ENCODE measurements around the gene TMEM41A.
"Not testable (repeated sequence)": the region's sequence is repeated elsewhere in the genome, so short reads cannot be mapped to it uniquely, and the experiment has no call there.

The TMEM41A gene

DNA sequence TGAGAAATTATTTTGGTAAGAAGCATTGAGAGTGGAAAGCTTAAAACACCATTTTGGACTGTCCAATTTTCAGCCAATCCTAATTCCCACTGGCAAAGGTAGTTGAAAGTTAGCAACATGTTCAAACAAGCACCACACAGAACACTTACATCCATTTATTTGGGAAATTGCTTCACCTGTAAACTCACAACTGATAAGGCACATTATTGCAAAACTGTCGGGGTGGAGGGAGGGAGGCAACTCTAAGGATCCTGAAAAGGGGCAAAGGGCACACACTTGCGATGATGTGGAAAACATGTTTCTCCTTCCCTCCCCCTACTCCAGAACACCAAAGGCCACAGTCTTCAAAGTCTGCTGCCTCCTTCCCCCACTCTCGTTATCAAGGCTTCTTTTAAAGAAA is 9.4 kb downstream of the TMEM41A start:
- DNase-seq (ENCODE audit: low read depth in 3 of 3, low spot score in 1 of 3) = no peak

DNA sequence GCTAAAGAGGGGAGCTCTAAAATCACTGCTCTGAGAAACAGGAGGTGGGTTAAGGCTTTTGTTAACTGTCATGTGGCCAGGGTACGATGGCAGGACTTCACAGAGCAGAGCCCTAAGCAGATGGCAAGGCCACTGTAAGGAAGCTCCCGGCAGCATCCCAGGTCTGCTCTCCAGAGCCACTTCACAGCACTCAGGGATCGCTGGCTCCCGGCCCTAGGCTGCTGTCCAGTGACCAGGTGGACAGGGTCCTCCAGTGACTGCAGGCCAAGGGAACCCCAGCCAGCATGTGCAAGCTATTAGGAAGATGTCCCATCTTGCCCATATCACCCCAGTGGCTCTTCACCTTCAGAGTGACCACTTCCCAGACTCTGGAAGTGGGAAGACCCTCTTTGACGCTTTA is 10.4 kb downstream of the TMEM41A start:
- no peak for DNase-seq (ENCODE audit: low read depth in 3 of 3, low spot score in 1 of 3)

DNA sequence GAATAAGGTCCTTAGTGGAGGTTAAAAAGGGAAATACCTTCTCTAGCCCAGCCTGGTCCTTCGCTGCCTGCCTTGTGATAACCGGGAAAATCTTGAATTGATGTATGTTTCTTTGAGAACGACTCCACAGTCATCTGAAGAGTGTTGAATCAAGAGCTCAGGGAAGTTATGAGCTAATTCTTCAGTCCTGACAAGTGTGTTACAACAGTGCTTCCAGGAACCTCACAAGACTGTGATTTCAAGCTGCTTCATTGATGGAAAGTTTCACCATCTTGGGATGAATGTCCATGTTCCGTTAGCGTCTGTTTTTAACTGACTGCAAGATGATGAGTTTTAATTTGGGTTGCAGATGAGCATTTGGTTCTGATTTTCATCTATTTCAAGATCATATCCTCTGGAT is 12.4 kb downstream of the TMEM41A start:
- DNase-seq (ENCODE audit: low read depth in 3 of 3, low spot score in 1 of 3) = no peak

DNA sequence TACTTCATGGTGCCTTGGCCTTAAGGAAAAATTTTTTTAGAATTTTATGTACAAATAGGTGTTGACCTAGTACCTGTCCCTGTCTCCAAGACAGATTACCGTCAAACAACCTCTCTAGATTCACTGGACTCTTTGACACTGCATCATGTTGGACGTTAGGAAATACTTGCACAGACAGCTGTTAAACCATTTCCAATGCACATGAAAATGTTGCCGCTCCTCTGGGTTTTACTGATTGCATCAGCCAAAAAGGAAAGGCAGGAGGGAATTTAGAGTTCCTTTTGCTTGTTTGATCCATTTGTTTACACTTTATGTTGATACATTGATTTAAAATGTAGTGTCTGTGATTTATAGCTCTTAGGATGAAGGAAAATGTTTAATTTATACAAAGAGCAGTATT is 14.5 kb downstream of the TMEM41A start:
- no peak for DNase-seq (ENCODE audit: low read depth in 3 of 3, low spot score in 1 of 3)

DNA sequence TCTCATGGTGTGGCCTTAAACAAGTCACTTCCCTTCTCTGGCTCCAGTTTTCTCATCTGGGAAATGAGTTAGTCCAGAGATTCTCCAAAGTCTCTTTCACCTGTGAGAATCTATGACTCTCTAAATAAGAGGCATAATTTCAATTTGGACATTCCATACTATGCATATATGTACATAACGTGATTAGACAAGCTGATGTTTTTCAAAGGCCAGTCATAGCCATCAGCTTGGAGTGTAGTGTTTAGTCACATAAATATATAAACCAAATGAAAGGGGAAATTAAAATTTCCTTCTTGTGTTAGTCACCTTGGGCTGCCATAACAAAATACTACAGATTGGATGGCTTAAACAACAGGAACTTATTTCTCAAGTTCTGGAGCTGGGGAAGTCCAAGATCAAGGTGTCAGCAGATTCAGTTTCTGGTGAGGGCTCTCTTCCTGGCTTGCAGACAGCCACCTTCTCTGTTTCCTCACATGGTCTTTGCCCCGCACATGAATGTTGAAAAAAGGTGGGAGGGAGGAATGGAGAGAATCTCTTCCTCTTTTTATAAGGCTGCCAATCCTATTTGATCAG is 19.4 kb downstream of the TMEM41A start:
- DNase-seq (ENCODE audit: low read depth in 3 of 3, low spot score in 1 of 3) = no peak

DNA sequence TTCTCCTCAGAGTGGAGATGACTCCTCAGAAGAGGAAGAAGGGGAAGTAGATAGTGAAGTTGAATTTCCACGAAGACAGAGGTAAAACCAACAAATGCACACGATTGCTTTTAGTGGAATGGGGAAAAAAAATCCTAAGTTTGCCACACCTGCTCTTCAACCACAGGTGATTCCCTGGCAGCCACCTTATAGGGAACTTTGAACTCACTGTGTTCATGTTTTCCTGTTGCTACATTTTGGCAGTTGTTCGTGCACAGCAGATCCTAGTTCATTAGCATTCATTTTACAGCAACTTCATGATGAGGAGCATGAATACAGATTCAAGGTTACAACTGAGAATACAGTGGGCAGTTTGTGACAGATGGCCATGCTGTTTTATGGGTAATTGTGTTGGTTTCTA is 21.5 kb downstream of the TMEM41A start:
- DNase-seq (ENCODE audit: low read depth in 3 of 3, low spot score in 1 of 3) = no peak

DNA sequence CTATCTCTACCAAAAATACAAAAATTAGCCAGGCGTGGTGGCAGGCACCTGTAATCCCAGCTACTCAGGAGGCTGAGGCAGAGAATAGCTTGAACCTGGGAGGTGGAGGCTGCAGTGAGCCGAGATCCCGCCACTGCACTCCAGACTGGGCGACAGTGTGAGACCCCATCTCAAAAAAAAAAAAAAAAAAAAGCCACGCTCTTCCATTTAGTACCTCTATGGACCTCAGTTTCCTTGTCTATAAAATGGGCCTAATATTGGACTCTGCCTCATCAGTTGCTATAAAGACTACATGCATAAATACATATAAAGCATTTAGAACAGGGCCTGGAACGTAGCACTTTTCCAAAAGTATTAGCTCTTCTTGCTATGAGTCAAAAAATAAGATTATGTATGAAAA is 23.9 kb downstream of the TMEM41A start:
- DNase-seq (ENCODE audit: low read depth in 3 of 3, low spot score in 1 of 3) = not testable (repeated sequence)

DNA sequence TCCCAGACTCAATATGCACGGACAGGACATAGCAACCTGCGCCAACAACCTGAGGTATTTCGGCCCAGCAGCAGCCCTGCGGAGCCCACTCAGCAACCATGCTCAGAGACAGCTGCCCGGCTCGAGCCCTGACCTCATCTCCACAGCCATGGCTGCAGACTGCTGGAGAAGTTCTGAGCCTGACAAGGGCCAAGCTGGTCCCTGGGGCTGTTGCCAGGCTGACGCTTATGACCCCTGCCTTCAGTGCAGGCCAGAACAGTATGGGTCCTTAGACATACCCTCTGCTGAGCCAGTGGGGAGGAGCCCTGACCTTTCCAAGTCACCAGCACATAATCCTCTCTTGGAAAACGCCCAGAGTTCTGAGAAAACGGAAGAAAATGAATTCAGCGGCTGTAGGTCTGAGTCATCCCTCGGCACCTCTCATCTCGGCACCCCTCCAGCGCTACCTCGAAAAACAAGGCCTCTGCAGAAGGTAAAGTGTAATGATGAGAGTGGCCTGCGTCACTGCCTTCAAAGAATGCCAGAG is 25.5 kb downstream of the TMEM41A start:
- no peak for DNase-seq (ENCODE audit: low read depth in 3 of 3, low spot score in 1 of 3)

DNA sequence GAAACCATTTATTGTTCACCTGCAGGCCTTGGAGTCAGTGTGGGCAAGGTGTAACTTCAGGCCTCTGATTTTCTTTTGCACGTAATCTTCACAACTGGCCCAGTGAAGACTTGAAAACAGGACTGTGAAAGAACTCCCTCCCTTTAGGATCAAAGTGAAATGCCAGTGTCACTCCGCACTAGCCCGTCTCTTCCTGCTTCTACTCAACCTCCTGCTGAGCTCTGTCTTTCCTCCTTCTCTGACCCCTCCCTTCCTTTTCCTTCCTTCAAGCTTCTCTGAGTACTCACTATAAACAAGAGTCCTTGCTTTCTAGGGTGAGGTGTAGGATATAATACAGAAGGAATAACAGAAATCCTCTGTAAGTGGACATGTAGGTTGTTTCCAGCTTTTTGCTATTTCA is 28.5 kb downstream of the TMEM41A start:
- DNase-seq (ENCODE audit: low read depth in 3 of 3, low spot score in 1 of 3) = no peak

DNA sequence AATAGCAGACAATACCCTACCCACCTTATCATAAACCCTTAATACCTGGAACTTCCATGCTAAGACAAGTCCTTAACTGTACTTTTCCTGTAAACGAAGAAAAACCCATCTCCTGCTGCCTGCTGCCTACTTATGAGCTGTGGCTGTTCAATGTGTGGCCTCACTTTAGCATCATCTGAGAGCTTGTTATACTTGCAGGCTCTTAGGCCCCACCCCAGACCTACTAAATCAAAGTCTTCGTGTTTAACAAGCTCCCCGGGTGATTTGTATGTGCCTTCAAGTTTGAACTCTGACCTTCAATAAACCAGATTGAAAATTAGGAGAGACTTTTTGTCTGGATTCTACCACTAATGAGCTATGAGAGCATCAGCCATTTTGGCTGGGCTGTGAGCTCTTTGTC is 29.3 kb downstream of the TMEM41A start:
- no peak for DNase-seq (ENCODE audit: low read depth in 3 of 3, low spot score in 1 of 3)

DNA sequence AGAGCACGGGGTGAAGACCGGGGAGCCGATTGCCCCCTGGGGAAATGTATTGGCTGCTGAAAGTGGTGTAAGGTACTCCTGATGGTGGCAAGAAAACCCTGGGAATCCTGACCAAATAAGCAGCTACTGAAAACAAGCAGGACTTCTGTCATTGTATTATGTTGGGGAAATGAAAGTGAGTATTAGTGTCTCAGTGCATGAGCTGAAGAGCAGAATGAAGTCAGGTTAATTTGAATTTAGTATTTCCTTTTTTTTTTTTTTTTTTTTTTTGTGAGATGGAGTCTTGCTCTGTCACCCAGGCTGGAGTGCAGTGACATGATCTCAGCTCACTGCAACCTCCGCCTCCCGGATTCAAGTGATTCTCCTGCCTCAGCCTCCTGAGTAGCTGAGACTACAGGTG is 32.7 kb downstream of the TMEM41A start:
- not testable (repeated sequence) for DNase-seq (ENCODE audit: low read depth in 3 of 3, low spot score in 1 of 3)

DNA sequence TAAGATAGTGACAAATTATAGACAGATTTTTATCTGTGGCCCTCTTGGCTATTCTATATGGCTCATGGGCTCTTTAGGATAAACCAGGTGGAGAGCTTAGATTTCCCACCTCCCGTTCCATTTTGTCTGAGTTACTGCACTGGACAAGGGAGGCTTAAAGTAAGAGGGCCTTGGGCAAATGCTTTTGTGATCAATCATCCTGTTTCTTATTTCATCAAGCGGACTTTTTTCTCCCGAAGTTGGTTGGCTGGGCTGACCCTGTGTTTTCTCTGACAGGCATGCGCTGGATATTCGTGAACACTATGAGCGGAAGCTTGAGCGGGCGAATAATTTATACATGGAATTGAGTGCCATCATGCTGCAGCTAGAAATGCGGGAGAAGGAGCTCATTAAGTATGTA is 33.4 kb downstream of the TMEM41A start:
- DNase-seq (ENCODE audit: low read depth in 3 of 3, low spot score in 1 of 3) = no peak

DNA sequence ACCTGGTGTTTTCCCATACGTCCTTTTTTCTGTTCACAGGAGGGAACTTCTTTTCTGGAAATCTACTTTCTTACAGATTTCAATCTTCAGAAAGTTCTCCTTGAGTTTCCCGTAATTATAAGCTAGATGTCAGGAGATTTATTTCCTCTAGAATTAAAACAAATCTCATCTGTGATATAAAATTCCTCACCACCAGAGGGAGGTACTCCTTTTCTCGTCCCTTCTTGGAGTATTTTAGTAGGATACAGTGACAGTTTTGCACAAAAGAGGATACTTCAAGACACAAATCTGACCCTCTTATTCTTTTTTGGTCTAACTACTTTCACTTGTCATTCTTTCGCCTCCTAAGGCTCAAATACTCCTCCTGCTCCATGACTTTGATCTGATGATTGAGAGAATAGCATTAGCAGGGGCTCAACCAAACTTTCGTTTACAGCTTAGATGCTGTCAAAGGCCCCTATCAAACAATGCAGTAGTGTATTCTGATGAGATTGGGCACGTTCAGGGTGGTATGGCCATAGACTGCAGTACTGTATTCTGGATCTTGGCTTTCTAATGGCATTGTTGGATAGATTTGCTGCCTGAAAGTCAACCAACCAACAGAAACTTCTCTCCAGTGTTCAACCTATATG is 38.0 kb downstream of the TMEM41A start:
- DNase-seq (ENCODE audit: low read depth in 3 of 3, low spot score in 1 of 3) = no peak

DNA sequence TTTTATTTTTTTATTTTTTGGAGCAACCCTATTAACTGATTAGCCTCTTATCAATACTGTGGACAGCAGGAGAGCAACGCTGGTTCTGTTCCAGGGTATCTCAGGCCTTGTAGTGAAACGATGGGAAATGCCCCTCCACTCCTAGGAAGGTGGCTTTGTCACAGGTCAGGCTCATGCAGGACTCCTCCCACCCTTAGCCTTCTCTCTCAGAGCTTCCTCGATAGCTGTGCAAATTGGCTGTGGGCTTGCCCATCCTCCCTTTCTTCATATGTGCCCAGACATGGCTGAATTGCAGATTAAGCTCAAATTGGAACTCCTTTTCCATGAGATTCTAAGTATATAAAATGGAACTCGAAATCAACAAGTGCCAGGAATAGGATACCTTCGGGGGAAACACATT is 38.5 kb downstream of the TMEM41A start:
- no peak for DNase-seq (ENCODE audit: low read depth in 3 of 3, low spot score in 1 of 3)

DNA sequence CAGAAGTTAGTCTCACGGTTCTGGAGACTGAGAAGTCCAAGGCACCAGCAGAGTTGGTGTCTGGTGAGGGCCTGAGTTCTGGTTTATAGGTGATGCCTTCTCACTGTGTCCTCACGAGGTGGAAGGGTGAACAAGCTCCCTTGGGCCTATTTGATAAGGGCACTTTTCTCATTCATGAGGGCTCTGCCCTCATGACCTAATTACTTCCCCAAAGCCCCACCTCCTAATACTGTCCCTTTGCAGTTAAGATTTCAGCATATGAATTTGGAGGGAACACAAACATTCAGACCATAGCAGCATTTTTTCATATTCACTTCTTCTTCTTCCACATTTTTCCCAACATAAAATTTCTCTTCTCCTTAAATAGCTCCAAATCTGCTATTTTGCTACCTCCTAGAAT is 41.5 kb downstream of the TMEM41A start:
- DNase-seq (ENCODE audit: low read depth in 3 of 3, low spot score in 1 of 3) = no peak

DNA sequence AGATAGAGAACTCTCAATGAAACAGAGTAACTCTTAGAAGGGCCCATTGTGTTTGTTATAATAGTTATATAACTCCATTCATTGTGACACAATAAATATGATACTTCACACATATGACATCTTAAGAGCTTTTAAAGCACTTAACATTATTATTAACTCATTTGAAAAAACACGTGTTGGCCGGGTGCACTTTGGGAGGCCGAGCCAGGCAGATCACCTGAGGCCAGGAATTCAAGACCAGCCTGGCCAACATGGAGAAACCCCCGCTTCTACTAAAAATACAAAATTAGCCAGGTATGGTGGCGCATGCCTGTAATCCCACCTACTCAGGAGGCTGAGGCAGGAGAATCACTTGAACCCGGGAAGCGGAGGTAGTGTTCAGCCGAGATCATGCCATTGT is 47.4 kb downstream of the TMEM41A start:
- not testable (repeated sequence) for DNase-seq (ENCODE audit: low read depth in 3 of 3, low spot score in 1 of 3)

DNA sequence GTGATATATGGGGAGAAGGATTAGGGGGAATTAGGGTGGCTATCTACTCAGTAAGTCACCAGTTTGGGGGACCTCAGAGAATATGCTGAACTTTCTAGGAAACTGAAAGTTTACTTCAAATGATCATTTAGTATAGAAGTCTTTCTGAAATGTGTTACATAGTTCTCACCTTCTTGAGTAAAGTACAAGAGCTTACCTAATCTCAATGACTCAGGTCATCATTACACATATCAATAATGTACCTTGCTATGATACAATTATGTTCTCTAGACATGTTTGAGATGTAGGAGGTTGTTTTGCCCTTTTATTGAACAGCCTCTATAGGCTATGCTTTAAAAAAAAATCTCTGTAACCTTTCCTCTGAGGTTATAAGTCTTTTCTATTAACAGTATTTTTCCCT is 50.7 kb downstream of the TMEM41A start:
- no peak for DNase-seq (ENCODE audit: low read depth in 3 of 3, low spot score in 1 of 3)

DNA sequence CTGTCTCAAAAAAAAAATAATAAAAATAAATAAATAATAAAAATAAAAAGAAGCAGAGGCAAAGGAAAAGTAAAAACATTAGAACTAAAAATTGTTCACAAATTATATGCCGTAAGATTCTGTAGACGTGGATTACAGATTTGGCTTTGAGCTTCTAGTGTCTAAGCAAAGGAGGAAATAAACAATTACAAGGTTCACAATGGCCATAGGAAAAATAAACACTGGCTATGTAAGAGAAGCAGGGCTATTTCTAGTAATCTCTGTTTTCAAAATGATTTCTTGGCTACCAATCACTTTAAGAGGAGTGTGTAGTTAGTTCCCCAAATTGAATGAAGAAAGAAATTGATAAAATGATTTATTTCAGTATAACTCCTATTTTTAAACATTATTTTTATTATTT is 54.5 kb downstream of the TMEM41A start:
- no peak for DNase-seq (ENCODE audit: low read depth in 3 of 3, low spot score in 1 of 3)

DNA sequence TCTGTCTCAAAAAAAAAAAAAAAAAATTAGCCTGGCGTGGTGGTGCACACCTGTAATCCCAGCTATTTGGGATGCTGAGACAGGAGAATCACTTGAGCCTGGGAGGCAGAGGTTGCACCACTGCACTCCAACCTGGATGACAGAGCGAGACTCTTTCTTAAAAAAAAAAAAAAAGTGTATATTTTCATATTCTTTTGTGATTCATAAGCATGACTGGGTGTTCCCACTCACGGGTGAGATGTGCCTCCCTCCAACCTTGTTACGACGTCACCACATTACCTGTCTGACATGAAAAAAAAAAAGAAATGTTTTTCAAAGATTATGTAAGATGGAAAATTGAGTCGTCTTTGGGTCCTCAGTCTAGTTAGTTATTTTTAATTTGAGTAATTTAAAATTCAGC is 56.8 kb downstream of the TMEM41A start:
- DNase-seq (ENCODE audit: low read depth in 3 of 3, low spot score in 1 of 3) = no peak

DNA sequence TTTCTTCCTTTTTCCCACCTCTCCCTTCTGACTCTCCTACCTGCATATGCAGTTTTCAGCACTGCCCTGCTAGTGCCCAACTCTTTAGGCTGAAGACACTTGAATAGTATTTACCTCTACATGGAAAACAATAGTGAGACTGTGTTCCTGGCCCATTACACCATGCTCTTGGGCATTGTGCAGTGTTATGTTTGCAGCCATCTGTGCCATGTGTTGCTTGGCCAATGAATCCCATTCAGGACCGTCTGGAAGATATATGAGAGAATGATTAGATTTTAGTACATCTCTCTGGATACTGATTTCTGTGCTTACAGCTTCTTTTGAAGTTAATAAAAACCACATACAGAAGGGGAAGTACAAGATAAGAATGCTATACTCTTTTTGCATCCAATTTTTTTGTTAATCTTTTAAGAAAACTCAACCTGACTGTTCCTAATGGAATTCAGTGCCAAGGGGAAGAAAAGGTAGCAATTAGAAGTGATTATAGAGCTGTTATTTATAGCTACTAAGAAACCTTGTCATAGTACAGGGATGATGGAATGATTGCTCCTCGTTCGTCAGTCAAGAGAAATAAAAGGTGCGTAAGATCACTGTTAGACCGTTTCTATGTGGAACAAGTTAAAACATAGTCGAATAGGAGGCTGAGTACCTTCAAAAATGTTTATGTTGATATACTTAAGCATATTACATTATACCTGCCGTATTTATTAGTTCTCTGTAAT is 58.9 kb downstream of the TMEM41A start:
- DNase-seq (ENCODE audit: low read depth in 3 of 3, low spot score in 1 of 3) = no peak

Data from stimulated activated CD4-positive, alpha-beta T cell treated with anti-CD3 and anti-CD28 coated beads, TNF-alpha, amount 100 ng/mL, for 1 hour (primary cell).